Mucosa of descending colon (tissue), 3 donors: ENCODE results near the gene CHD9NB. TPM values are rescaled to one million over a fixed set of nuclear protein-coding genes. Genes with fewer than 3 reads are reported as not detected.

Experiments
- ATAC-seq: fragments of 200-7000 bp; cut with Tn5 transposase; one replicate; pipeline ENCODE4 v1.9.1; 2020; ENCODE audit warnings: mild to moderate bottlenecking, moderate library complexity
- DNase-seq, 3 donors: peaks; one replicate each; pipeline ENCODE4 v3.0.0-alpha.2; 2020
- H3K36me3 ChIP-seq: fragments of 200-600 bp; one replicate; pipeline ENCODE4 v1.8.0; 2021; ENCODE audit warnings: low read depth, mild to moderate bottlenecking
- H3K4me1 ChIP-seq: fragments of 200-600 bp; one replicate; pipeline ENCODE4 v1.8.0; 2021; ENCODE audit warnings: low read depth, mild to moderate bottlenecking
- H3K4me3 ChIP-seq: fragments of 200-600 bp; one replicate; pipeline ENCODE4 v1.8.0; 2021; ENCODE audit warnings: mild to moderate bottlenecking
- H3K9me3 ChIP-seq: fragments of 200-600 bp; one replicate; pipeline ENCODE4 v1.8.0; 2021; ENCODE audit warnings: mild to moderate bottlenecking
- CTCF ChIP-seq: fragments of 200-600 bp; IDR thresholded peaks from one replicate; pipeline ENCODE4 v1.8.0; 2022; ENCODE audit warnings: antibody characterized with exemption, mild to moderate bottlenecking
- intact Hi-C, 2 donors: fragments of 100-400 bp; cut with DNase I in 1 of 2; cut with micrococcal nuclease in 1 of 2; formaldehyde crosslinking; loops; one replicate each; pipeline versions ENCODE4 v1.11.0 to v1.11.1; 2022; cut with DNase I, micrococcal nuclease
- total RNA-seq, 3 donors: library from RNA; stranded (reverse); fragmentation: NEBNext Ultra II Directional in 2 of 3; extraction: Animal tissue kit (Norgen Biotek cat#: 25700) in 2 of 3; gene quantifications; one replicate each; pipeline versions ENCODE4 v1.2.1 to v1.2.4, GENCODE V29; 2021 to 2023
- donor health status: DM: no; HTN: no; CAD: no; lungs with moderate emphysema.
- donor health status: DM: no; HTN: no; CAD: no.
- donor health status: DM: no; HTN: yes; CAD: no.

The CHD9NB gene
- total RNA-seq, 3 donors from 2014 or later, result 2.3 to 5.3 (median 5.2) TPM

GRCh38 chr16:53045341-53046220, 7.1 kb downstream of the CHD9NB start:
- peak; percentile 34 for ATAC-seq
- intact Hi-C loops, result loop anchor here in 1 of 2 donors (10.0 kb wide), 1 partner anchor 239 kb away; no protein-coding TSS in a partner anchor
- Histone ChIP-seq H3K36me3 (no peaks in the 10 kb centered on the region), H3K4me1 (peaks cover 50% of the 10 kb centered on the region), H3K9me3 (no peaks in the 10 kb centered on the region), H3K4me3 (no peak overlapping the region)
- peak in 2 of 3 donors; percentile 50 to 67 for DNase-seq
- no peak for TF ChIP-seq CTCF

GRCh38 chr16:53043986-53044601, 8.6 kb downstream of the CHD9NB start:
- H3K4me1 ChIP-seq, result peaks cover 47% of the 10 kb centered on the region
- no peaks in the 10 kb centered on the region for H3K9me3 ChIP-seq
- TF ChIP-seq CTCF, result no peak
- DNase-seq (peak in 2 of 3 donors; percentile 66 to 74), ATAC-seq (peak; percentile 63)
- intact Hi-C loops, result loop anchor here in 1 of 2 donors (10.0 kb wide), 1 partner anchor 241 kb away; no protein-coding TSS in a partner anchor
- no peak overlapping the region for H3K4me3 ChIP-seq
- H3K36me3 ChIP-seq, result no peaks in the 10 kb centered on the region

- TF ChIP-seq CTCF, result no peak
- ATAC-seq (peak; percentile 32), DNase-seq (peak in 1 of 3 donors; percentile 43)
- Histone ChIP-seq H3K4me3 (no peak overlapping the region), H3K9me3 (no peaks in the 10 kb centered on the region), H3K4me1 (peaks cover 40% of the 10 kb centered on the region), H3K36me3 (no peaks in the 10 kb centered on the region)
- intact Hi-C loops, result loop anchor here in 1 of 2 donors (10.0 kb wide), 1 partner anchor 241 kb away; no protein-coding TSS in a partner anchor
These were observed 9.3 kb downstream of the CHD9NB start for GRCh38 chr16:53043428-53043831.

GRCh38 chr16:53042235-53042701, 10.4 kb downstream of the CHD9NB start:
- TF ChIP-seq CTCF, result no peak

GRCh38 chr16:53041320-53042051, 11.2 kb downstream of the CHD9NB start:
- DNase-seq (peak in 2 of 3 donors; percentile 59 to 63), ATAC-seq (peak; percentile 21)
- no peak for TF ChIP-seq CTCF
- Histone ChIP-seq H3K36me3 (no peaks in the 10 kb centered on the region), H3K4me3 (no peak overlapping the region), H3K4me1 (peaks cover 34% of the 10 kb centered on the region), H3K9me3 (no peaks in the 10 kb centered on the region)
- intact Hi-C loops, result loop anchor here in 1 of 2 donors (10.0 kb wide), 1 partner anchor 243 kb away; no protein-coding TSS in a partner anchor

More at GRCh38 chr16:53042235-53042701, 10.4 kb downstream of the CHD9NB start:
- Histone ChIP-seq H3K4me1 (peaks cover 37% of the 10 kb centered on the region), H3K9me3 (no peaks in the 10 kb centered on the region), H3K4me3 (no peak overlapping the region), H3K36me3 (no peaks in the 10 kb centered on the region)
- DNase-seq, result no peak
- ATAC-seq, result no peak
- intact Hi-C loops, result loop anchor here in 1 of 2 donors (10.0 kb wide), 1 partner anchor 243 kb away; no protein-coding TSS in a partner anchor
